Measurements from ENCODE around the gene UBR4.
"Not testable (repeated sequence)": the region's sequence is repeated elsewhere in the genome, so short reads cannot be mapped to it uniquely, and the experiment has no call there.

The UBR4 gene

DNA sequence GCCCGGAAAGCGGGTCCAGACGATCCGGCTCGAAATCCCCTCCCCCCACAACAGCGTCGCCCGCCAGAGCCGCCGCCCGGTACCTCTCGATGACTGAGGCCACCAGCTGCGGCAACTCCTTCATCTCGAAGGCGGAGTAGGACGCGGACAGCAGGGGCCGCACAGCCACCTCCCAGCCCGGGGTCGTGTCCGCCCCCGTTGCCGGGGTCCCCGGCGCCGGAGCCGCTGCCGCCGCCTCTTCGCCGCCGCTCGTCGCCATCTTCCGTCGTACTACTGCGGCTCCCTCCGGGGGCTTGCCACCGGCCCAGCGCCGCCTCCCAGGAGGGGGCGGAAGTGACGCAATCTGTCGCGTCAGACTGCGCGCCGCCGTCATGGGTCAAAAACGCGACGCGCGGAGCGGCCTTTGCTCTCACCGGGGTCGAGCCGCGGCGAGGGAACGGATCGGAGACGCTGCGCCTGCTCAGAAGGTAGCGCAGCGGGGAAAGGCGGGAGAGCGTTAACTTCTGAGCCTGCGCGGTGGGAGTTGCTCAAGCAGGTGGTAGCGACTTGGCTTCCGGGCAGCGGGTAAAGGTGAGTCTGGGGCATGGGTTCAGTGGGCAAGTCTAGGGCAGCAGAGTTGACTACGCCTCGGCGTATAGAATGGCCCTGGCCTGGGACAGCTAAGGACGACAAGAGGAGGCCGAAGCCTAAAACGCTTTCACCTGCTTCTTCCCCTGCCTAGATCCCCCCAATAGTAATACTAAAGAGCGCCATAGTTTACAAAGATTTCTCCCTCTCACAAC lies at the start of gene UBR4:
UBR4 (minus strand) TSS at position 277 of the 782 bp plus-strand sequence; CDS start at position 259, 18 bp downstream.
- in situ Hi-C loops (cut with HindIII; ENCODE audit: low sequenced_read_pairs), result no loop called here

DNA sequence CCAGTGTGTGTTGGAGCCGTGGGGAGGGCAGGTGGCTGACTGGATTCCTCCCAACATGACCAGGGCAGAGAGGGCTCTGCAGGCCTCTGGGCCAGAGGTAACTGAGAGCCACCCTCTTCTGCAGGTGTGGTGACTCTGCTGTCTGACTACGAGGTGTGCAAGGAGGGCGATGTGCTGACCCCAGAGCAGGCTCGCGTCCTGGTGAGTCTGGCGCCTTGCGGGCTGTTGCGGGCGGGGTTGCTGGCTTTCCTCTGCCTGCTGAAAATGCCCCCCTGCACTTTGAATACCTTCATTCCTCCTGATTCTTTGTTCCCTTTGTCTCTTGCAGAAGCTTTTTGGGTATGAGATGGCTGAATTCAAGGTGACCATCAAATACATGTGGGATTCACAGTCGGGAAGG lies 48.3 kb upstream of the UBR4 start:
- in situ Hi-C loops (cut with HindIII; ENCODE audit: low sequenced_read_pairs), result loop anchor here (5.0 kb wide), 1 partner anchor 69 kb away; no protein-coding TSS in a partner anchor

DNA sequence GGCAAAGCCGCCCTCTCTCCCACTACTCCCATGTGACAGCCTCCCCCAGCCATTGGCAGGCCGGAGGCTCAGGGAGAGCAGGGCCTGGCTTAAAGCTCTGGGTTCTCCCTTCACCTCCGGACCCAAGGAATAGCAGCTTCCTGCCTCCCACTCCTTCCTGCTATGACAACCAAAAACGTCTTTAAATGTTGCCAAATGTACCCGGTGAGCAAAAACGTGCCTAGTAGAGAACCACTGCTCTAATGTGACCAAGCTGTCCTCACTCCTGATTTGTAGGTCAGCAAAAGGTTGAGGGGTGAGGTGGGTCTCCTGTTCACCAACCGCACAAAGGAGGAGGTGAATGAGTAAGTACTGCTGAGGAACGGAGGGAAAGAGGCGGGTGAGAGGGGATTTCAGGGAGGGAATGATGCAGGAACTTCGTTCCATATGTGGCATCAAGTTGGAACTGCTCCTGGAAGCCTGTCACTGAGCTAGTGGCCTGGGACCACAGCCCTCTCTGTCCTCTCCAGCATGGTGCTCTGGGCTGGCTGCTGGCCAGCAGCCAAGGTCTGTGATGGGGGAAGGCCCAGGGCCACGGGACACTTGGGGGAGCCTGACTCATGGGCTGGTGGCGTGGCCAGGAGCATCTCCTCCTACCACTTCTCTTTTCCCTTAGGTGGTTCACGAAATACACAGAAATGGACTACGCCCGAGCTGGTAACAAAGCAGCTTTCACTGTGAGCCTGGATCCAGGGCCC lies 47.3 kb upstream of the UBR4 start:
- in situ Hi-C loops (cut with HindIII; ENCODE audit: low sequenced_read_pairs), result loop anchor here (5.0 kb wide), 1 partner anchor 70 kb away; no protein-coding TSS in a partner anchor

DNA sequence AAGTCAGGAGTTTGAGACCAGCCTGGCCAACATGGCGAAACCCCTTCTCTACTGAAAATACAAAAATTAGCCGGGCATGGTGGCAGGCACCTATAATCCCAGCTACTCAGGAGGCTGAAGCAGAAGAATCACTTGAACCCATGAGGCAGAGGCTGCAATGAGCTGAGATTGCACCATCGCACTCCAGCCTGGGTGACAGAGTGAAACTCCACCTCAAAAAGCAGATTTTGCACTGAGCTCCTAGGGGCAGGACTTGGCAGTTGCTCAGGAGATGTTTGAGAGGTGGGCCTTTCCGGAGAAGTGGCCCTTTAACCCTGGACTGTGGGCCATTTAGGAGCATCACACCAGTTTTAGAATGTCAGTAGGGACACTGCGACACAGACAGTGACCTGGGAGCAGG lies 46.2 kb upstream of the UBR4 start:
- in situ Hi-C loops (cut with HindIII; ENCODE audit: low sequenced_read_pairs), result loop anchor here (5.0 kb wide), 1 partner anchor 71 kb away; no protein-coding TSS in a partner anchor

DNA sequence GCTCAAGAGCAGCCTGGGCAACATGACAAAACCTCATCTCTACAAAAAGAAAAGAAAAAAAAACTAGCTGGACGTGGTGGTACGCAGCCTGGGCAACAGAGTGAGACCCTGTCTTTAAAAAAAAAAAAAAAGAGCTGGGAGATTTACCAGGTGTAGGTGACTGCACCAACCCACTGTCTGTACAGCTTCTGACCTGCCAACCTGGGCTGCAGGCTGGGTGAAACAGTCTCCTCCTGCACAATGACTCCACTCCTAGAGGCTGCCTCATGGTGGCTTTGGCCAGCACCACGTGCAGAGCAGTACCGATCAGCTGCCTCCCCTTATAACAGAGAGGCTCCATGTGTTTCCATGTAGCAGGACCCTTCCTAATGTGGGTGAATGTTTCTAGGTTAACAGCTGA lies 45.2 kb upstream of the UBR4 start:
- in situ Hi-C loops (cut with HindIII; ENCODE audit: low sequenced_read_pairs), result loop anchor here (5.0 kb wide), 1 partner anchor 72 kb away; no protein-coding TSS in a partner anchor

DNA sequence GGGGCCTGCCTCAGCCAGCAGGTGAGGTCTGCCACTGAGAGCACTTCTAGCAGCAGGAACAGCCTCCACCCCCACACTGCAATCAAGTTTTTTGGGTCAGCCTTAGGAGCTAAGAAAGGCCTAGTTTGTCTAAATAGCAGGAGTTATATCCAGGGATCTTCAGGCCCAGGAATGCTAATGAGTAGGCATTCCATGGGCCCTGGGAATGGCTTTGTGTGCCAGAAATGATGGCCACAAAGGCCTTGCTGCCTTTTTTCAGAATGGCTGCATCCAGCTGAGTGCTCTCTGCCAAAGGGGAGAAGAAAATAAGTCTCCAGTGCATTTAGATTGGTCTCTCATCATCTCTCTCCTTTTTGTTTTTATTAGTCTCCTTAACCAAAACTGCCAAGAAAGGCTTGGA lies 44.4 kb upstream of the UBR4 start:
- in situ Hi-C loops (cut with HindIII; ENCODE audit: low sequenced_read_pairs), result no loop called here

DNA sequence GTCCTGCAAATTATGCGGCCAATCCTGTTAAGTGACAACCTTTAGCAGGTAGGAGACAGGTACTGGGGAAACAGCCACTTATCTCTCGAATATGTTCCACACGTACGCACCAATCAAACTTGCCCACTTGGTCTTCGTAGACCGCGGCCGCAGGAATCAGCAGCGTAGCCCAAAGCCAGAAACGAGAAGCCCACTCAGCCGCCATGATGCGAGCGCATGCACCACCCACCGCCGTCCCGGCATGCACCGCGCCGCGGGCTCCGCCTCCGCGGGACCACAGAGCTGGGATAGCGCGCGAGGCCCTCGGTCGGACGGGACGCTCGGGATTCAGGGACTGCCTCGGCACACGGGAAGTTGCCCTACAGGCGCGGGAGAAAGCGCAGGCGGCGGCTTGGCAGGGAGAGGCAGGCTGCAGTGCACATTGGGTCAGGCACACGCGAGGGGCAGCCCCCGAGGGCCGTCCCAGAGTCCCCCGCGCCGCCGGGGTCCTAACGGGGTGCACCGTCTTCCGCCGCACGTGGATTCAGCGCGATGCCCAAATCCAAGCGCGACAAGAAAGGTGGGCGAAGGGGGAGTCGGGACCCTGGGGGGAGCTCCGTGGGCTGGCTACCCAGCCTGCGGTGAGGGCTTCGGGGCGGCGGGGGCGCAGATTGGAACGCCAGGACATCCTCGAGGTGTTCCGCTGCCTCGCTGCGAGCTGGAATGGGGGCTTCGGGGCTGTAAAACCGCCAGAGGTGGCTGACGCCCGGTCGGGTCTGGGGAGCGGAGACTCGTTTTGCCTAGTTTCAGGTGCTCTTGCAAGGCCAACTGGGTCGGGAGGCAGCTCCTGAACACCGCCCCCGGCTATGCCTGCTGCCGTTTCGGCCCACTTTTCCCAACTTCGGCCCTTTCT lies 41.5 kb upstream of the UBR4 start, which contains the start of the genes EMC1 and MRTO4:
EMC1 (minus strand) TSS at position 220 of the 892 bp plus-strand sequence; CDS start at position 205, 15 bp downstream.
MRTO4 (plus strand) TSS at position 501 of the 892 bp plus-strand sequence; CDS start at position 532, 31 bp downstream.
- in situ Hi-C loops (cut with HindIII; ENCODE audit: low sequenced_read_pairs), result no loop called here

DNA sequence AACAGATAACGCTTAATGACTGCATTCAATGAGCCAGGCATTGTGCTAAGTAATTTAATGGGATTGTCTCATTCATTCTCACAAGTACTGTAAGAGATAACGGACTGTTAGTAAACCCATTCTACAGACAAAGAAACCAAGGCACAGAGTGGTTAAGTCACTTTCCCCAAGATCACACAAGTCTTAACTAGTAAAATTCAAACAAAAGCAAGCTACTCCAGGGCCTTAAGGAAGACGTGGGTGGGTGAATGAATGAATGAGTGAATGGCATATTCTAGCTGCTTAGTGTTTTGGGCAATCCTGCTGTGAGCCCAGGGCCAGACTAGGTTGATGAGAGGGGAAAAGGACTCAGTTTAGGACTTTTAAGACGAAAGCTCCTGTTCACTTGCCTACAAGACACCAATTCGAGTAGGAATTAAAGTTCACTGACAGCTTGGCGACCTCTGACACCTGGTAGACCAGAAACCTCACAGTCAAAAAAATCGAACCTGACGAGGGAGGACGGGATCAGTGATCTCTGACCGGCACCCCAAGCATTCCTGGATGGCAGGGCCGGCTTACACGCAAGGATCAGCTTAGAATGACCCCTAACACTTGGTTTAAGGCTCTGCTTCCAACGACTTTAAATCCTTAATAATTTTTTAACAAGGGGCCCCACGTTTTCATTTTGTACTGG lies 40.7 kb upstream of the UBR4 start:
- in situ Hi-C loops (cut with HindIII; ENCODE audit: low sequenced_read_pairs), result no loop called here

DNA sequence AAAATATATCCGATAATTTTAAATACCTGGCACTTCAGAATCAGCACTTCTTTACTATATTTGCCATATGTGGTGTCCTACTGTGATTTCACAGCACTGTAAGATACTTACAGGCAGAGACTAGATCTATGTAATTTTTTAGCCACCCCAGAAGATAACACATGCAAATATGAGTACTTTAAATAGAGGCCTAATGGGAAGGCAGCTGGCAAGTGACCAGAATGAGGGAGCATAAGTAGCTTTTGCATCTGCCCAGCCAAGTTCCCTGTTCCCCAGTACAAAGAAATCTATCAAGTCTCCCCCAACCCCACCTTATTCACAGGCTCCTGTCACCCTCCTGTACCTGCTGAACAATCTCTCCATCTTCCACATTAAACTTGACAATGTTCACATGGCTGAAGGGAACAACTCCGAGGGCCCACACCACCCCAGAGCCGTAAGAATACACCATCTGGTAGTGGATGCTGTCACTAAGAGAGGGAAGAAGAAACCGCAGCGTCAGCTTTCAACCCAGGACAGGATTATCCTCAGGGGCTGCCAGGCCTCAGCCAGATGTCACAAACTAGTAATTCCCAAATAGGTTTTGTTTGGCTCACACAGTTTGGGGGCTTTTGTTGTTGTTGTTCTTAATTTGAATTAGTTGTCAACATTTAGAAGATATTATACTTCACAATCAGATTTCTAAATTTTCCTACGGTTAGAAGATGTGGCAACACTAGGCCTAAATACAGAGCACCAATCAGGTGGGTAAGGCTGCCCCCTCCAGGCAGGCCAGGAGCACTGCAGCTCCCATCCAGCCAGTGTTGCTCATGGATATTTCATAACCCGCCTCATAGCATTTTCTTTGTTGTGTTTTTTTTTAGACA lies 30.8 kb upstream of the UBR4 start:
- in situ Hi-C loops (cut with HindIII; ENCODE audit: low sequenced_read_pairs), result no loop called here

DNA sequence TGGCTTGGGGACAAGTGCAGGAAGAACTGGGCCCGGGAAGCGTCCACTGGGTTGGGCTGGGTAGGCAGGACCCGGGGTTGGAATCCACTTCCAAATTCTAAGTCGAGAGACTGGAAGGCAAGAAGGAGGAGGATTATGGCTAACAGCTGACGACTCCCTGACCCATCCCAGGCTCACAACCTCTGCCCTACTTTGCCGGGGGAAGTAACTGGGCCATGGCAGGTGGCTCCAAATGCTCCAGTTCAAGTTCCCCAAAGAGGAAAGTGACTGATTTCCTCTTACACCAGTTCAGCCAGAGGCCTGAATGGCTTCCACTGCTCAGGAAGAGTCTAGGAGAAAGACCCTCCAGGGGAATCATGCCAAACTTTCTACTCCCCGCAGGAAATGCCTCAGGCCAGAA lies 29.8 kb upstream of the UBR4 start:
- in situ Hi-C loops (cut with HindIII; ENCODE audit: low sequenced_read_pairs), result no loop called here

DNA sequence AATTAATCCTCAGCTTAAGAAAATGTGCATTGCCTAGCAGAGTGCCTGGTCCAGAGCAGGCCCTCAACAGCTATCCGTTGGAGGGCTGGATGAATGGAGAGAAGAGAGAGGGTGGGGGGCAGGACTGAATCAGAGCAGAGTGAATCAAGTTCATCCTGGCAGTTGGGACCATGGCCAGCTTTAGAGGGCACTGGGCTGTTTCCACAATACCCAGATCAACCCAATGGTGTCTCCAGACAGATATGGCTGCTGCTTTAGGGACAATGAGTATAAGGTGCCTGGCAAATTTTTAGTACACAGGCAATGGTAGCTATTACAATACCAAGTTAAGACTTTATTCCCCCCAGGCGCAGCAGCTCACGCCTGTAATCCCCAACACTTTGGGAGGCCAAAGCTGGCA lies 24.2 kb upstream of the UBR4 start:
- in situ Hi-C loops (cut with HindIII; ENCODE audit: low sequenced_read_pairs), result no loop called here

DNA sequence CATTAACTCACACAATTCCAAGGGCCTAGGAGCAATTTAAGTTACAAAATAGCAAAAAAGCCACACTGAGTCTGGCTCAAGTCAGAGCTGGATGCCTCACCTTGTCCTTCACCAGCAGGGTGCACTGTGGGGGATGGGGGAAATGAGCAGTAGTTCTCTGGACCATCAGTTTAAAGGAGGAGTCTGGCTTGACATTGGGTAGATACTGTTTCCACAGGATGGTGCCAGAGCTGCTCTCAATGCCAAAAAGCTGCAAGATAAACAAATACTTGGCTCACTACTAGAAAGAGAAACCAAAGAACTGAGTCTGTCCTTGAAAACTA lies 22.4 kb upstream of the UBR4 start:
- in situ Hi-C loops (cut with HindIII; ENCODE audit: low sequenced_read_pairs), result no loop called here

DNA sequence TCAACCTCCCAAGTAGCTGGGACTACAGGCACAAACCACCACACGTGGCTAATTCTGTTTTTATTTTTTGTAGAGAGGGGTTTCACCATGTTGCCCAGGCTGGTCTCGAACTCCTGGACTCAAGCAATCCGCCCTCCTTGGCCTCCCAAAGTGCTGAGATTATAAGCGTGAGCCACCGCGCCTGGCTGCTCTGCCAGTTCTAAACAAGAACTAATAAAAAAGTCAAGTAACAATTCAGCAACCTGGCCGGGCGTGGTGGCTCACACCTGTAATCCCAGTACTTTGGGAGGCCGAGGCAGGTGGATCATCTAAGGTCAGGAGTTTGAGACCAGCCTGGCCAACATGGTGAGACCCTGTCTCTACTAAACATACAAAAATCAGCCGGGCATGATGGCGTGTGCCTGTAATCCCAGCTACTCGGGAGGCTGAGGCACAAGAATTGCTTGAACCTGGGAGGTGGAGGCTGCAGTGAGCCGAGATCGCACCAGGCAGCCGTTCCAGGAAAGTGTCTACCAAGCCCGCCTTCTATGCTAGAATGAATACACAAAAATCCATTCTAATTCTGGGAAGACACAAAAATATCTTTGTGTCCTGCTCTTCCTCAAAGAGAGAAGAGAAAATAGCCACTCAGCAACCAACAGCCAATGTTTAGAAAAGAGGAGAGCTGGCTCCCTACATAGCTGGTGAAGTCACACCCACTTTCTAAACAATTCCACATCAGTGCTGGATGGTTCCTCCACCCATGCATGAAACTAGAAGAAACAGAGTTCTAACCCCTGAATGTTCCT lies 21.9 kb upstream of the UBR4 start:
- in situ Hi-C loops (cut with HindIII; ENCODE audit: low sequenced_read_pairs), result not testable (repeated sequence)

DNA sequence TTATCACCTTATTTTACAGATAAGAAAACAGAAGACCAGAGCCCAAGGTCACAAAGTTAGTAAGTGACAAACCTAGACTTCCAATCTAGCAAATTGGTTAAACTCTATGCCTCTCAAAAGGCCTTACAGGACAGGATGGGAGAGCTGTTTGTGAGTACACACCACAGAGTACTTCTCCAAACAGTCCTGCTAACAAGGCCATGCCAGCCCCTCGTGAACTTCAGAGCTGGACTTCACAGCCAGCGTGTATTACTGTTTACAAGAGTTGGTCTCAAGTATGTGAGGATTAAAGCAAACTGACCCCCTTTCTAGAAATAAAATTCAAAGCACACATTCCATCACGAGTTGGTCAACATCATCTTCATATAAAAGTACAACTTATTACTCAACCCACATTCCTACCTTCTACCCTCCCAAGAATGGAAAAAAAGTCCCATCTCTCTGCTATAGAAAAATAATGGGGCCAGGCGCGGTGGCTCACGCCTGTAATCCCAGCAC lies 19.8 kb upstream of the UBR4 start:
- in situ Hi-C loops (cut with HindIII; ENCODE audit: low sequenced_read_pairs), result no loop called here

DNA sequence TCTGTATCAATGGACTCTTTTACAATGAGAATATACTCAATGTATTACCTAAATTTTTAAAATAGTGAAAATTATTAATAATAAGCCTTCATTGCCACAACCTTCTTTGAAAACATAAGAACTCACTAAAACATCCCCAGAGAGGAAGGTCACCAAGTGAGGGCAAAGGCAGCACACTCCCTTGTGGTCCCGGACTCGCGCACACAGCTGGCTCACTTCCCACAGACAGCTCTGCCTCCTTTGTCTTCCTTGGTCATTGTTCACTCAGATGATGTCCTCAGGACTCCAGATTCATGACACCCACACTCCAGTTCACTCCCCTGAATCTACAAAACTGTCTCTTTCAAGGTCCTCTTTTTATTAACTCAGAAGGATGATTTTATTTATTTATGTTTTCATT lies 19.2 kb upstream of the UBR4 start:
- in situ Hi-C loops (cut with HindIII; ENCODE audit: low sequenced_read_pairs), result no loop called here

DNA sequence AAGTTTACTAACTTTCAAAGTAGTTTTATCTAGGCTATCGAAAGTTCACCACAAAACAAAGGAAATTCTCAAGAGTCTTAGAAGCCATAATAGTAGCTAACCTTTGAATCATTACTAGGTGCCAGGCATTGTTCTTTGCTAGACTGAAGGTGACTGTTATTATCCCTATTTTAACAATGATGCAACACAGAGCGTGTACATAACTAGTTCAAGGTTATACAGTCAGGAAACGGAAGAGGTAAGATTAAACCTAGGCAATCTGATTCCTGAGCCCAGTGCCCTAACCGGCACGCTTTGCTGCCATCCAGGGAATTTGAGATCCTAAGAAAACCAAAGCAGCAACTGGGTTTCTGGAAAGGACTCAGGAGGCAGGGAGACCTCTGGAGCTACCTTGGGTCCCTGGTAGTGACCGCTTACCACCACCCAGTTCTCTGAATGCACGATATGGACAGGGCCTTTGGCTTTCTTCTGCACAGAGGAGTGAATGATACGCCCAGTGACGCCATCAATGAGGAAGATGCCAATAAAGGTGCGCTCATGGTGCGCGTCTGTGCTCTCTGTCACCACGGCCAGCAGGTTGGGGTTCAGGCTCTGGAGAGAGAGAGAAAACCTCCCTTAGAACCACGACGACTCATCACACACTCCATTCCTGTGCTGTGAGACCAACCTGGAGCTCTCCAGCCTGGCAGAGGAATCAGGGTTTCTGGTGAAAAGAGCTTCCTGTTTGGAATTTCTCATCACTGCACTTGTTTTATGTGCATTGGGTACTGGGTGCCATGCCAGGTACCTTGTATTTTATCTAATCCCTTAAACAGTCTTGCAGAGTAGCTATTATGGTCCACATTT lies 13.1 kb upstream of the UBR4 start:
- in situ Hi-C loops (cut with HindIII; ENCODE audit: low sequenced_read_pairs), result no loop called here

DNA sequence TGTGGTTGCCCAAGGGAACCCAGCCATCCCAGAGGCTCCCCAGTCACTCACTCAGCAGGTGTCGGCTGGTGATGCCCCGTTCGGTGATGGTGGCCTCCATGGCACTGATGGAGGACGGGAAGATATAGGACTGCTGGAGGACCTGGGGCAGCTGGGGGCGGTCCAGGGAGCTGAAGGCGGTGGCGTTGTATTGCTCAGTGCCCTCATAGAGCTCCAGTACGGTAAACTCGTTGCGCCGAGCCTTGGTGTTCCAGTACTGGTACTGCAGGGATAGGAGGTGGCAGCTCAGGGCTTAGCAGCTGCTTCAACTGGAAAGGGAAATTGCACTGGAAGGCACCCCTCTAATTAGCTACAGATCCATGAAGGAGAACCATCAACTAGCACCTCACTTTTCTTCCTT lies 12.5 kb upstream of the UBR4 start:
- in situ Hi-C loops (cut with HindIII; ENCODE audit: low sequenced_read_pairs), result no loop called here

DNA sequence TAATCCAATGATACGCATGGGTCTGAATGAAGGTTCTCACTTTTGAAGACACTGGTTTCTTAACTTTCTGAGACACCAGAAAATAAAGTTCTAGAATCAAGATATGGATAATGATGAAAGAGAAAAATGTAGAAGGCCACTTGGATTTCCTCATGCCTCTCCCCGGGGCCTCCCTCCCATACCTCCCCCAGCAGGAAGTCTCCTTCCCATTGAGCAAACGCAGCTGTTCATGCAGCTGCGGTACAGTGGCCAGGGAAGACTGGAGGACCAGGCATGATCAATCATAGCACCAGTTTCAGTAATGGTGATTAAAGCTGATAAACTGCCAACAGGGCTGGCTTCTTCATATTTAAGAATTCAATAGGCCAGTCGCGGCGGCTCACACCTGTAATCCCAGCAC lies 10.9 kb upstream of the UBR4 start:
- in situ Hi-C loops (cut with HindIII; ENCODE audit: low sequenced_read_pairs), result no loop called here
